ENCODE data around the gene GPSM1.

DNA sequence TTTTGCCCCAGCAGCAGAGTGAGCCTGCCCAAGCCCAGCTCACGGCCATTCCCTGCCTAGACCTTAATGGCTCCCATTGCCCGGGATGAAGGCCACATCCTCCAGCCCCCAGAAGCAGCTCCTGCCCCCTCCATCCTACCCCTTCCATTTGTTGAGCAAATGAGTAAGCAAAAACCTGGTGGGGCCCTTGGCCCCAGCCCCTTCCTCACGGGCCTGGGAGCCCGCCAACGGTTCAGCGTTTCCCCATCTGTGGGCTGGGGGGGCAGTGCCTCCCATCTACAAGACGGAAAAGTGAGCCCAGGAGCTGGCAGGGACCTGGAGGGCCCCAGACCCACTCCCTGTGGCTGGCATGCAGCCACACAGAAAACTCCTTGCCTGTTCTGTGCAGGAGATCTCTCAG lies 27.8 kb upstream of the GPSM1 start:
- TF ChIP-seq ATF1 (CRISPR knock-in tag; IDR thresholded peaks at IDR 0.05) (no peak), FOXJ3 (CRISPR knock-in tag; IDR thresholded peaks at IDR 0.05; ENCODE audit: borderline replicate concordance) (no peak), CTCF (IDR thresholded peaks at IDR 0.05) (no peak), STAT6 (CRISPR knock-in tag; conservative IDR thresholded peaks at IDR 0.05; ENCODE audit: low read depth) (no peak), ETV6 (CRISPR knock-in tag; IDR thresholded peaks at IDR 0.05) (no peak), ZNF317 (CRISPR knock-in tag; IDR thresholded peaks at IDR 0.05; ENCODE audit: borderline replicate concordance, low read depth) (no peak), NFYB (CRISPR knock-in tag; conservative IDR thresholded peaks at IDR 0.05; ENCODE audit: low read depth) (no peak), TEAD4 (CRISPR knock-in tag; IDR thresholded peaks at IDR 0.05) (no peak), KAT7 (CRISPR knock-in tag; IDR thresholded peaks at IDR 0.05; ENCODE audit: borderline replicate concordance) (no peak)
- TF ChIP-seq, protein P1, sequence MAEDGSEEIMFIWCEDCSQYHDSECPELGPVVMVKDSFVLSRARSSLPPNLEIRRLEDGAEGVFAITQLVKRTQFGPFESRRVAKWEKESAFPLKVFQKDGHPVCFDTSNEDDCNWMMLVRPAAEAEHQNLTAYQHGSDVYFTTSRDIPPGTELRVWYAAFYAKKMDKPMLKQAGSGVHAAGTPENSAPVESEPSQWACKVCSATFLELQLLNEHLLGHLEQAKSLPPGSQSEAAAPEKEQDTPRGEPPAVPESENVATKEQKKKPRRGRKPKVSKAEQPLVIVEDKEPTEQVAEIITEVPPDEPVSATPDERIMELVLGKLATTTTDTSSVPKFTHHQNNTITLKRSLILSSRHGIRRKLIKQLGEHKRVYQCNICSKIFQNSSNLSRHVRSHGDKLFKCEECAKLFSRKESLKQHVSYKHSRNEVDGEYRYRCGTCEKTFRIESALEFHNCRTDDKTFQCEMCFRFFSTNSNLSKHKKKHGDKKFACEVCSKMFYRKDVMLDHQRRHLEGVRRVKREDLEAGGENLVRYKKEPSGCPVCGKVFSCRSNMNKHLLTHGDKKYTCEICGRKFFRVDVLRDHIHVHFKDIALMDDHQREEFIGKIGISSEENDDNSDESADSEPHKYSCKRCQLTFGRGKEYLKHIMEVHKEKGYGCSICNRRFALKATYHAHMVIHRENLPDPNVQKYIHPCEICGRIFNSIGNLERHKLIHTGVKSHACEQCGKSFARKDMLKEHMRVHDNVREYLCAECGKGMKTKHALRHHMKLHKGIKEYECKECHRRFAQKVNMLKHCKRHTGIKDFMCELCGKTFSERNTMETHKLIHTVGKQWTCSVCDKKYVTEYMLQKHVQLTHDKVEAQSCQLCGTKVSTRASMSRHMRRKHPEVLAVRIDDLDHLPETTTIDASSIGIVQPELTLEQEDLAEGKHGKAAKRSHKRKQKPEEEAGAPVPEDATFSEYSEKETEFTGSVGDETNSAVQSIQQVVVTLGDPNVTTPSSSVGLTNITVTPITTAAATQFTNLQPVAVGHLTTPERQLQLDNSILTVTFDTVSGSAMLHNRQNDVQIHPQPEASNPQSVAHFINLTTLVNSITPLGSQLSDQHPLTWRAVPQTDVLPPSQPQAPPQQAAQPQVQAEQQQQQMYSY (CRISPR knock-in tag; IDR thresholded peaks at IDR 0.05), result no peak

Data from WTC11 (cell line).